Left cardiac atrium (tissue), 4 donors: ENCODE data around the gene BDH1. TPM values are rescaled to one million over a fixed set of nuclear protein-coding genes. Genes with fewer than 3 reads are reported as not detected.

Source experiments
- ATAC-seq, 2 donors: fragments of 200-7000 bp; cut with Tn5 transposase; one replicate each; pipeline ENCODE4 v1.9.1; 2020; ENCODE audit warnings: mild to moderate bottlenecking in 2 of 2, moderate library complexity in 2 of 2
- DNase-seq: peaks from one replicate; pipeline ENCODE4 v3.0.0-alpha.2; 2020
- intact Hi-C, 2 donors: fragments of 100-400 bp; cut with DNase I; formaldehyde crosslinking; loops; one replicate each; pipeline versions ENCODE4 v1.14.1 to v1.15.1; 2022 to 2023
- total RNA-seq, 2 donors: library from RNA; stranded (reverse); fragmentation: NEBNext Ultra II Directional; extraction: Animal tissue kit (Norgen Biotek cat#: 25700); gene quantifications; one replicate each; pipeline ENCODE4 v1.2.1, GENCODE V29; 2021
- donor health status: DM: no; HTN: yes; CAD: no.
- donor health status: DM: no; HTN: yes; CAD: no; lungs with severe emphysema.
- donor health status: DM: yes; HTN: yes; CAD: no.
- donor health status: Dilated cardiomyopathy.

The BDH1 gene
- total RNA-seq, 2 donors from 2014 or later: 29.9 to 31.4 TPM

GRCh38 chr3:197554562-197555280 lies 1.0 kb downstream of the BDH1 start:
- peak; percentile 96 for DNase-seq
- peak; percentile 99 for ATAC-seq
- intact Hi-C loops: no loop called here

GRCh38 chr3:197554196-197554561 lies 1.6 kb downstream of the BDH1 start:
- intact Hi-C loops: no loop called here
- ATAC-seq (no peak), DNase-seq (no peak)

DNA sequence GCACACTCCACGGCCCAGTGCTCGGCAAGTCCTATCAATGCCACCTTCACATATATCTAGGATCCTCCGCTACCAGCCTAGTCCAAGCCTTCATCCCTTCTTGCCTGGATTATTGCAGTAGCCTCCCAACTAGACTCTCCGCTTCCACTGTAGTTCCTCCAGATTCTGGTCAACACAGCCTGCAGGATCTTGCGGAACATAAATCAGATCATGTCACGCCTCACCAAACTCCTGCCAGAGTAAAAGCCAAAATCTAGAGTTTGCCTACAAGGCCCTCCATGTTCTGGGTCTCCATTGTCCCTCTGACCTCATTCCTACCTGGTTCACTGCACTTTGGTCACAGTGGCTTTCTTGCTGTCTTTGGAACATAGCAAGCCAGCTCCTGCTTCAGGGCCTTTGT lies 3.6 kb downstream of the BDH1 start:
- intact Hi-C loops: no loop called here
- no peak for DNase-seq
- no peak for ATAC-seq

- DNase-seq (no peak), ATAC-seq (no peak)
- intact Hi-C loops: no loop called here
Measured at GRCh38 chr3:197550489-197550888, 5.3 kb downstream of the BDH1 start.

- intact Hi-C loops: no loop called here
- no peak for DNase-seq
- ATAC-seq: no peak
Measured at GRCh38 chr3:197549261-197549885, 6.4 kb downstream of the BDH1 start.

- intact Hi-C loops: no loop called here
- DNase-seq (no peak), ATAC-seq (no peak)
Measured at GRCh38 chr3:197547306-197548011, 8.3 kb downstream of the BDH1 start.

GRCh38 chr3:197546307-197547085 lies 9.3 kb downstream of the BDH1 start:
- DNase-seq: no peak
- no peak for ATAC-seq
- intact Hi-C loops: no loop called here

GRCh38 chr3:197545571-197545970 lies 10.2 kb downstream of the BDH1 start:
- intact Hi-C loops: no loop called here
- DNase-seq: no peak
- no peak for ATAC-seq

DNA sequence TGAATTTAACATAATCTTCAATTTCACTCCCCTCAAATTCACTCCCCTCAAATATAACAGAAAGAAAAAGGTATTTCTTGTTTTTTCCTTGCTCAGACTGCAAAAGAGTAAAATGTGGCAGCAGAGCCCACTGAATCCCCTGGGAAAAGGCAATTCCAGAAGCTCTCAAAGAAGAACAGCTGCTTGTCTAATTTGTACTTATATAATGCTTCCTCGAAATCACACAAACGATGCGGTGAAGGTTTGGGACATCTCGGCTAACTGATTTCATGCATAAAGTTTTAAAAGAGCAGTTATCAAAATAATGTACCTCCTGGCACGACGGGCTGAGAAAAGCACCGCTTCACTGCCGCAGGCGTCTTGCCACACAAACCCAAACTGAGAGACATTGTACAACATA lies 10.7 kb downstream of the BDH1 start:
- intact Hi-C loops: no loop called here
- no peak for DNase-seq
- ATAC-seq: no peak

DNA sequence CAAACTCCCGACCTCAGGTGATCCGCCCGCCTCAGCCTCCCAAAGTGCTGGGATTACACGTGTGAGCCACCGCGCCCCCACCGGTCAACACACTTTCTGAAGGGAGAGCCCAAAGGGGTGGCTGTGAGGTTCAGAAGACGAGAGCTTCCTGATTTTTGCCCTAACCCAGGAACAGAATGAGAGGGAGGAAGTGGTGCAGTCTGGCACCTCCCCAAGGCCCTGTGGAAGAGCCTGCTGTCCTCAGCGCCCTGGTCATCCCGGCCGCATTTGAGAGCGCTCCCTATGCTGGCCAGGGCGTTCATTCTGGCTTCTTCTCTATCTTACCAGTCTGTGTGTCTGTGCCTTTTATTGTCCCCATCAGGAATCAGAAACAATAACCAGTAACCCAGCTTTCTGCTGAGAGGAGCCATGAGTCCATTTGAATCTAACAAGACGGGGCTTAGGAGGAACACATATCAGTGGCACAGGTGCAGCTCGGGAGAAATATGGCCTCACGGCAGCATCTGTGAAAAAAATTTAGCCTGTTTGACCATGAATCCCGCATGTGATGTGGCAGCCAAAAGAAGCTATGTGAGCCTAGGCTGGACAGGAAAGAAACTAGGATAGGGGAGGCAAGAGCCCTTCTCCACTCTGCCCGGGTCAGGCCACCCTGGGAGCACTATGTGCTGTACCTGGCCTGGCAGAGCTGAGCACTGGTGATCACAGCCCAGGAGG lies 12.9 kb downstream of the BDH1 start:
- peak; percentile 34 to 59 for ATAC-seq
- intact Hi-C loops: no loop called here

GRCh38 chr3:197541756-197542539 lies 13.8 kb downstream of the BDH1 start:
- peak; percentile 77 for DNase-seq
- intact Hi-C loops: no loop called here
- peak; percentile 82 to 91 for ATAC-seq

More for the DNA sequence above, 12.9 kb downstream of the BDH1 start:
- peak; percentile 40 for DNase-seq

GRCh38 chr3:197540961-197541377 lies 14.8 kb downstream of the BDH1 start:
- ATAC-seq (no peak), DNase-seq (no peak)
- intact Hi-C loops: no loop called here

- ATAC-seq: no peak
Measured at GRCh38 chr3:197539651-197540051, 16.1 kb downstream of the BDH1 start.

DNA sequence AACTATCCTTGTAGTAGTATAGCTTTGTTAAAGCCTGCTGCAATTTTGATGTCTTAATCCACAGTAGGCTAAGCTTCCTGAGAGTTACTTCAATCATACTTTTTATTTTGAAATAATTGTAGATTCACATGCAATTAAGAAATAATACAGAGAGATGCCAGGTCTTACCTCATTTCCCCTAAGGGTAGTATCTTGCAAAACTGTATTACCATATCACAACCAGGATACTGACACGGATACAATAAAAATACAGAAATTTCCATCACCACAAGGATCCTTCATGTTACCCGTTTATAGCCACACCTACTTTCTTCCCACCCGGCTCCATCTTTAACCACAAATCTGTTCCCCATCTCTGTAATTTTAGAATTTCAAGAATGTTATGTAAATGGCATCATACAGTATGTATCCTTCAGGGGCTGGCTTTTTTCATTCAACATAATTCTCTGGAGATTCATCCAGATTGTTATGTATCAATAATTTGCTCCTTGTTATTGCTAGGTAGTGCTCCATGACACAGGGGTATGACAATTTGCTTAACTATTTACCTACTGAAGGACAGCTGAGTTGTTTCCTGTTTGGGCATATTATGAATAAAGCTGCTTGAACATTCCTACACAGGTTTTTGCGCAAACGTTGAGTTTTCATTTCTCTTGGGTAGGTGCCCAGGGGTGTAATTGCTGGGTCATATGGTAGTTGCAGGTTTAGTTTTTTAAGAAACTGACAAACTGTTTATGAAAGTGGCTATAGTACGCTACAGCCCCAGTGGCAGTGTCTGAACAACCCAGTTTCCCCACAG lies 21.6 kb downstream of the BDH1 start:
- intact Hi-C loops: no loop called here
- DNase-seq (no peak), ATAC-seq (peak in 1 of 2 donors; percentile 38)

More at GRCh38 chr3:197539651-197540051, 16.1 kb downstream of the BDH1 start:
- intact Hi-C loops: no loop called here
- no peak for DNase-seq

DNA sequence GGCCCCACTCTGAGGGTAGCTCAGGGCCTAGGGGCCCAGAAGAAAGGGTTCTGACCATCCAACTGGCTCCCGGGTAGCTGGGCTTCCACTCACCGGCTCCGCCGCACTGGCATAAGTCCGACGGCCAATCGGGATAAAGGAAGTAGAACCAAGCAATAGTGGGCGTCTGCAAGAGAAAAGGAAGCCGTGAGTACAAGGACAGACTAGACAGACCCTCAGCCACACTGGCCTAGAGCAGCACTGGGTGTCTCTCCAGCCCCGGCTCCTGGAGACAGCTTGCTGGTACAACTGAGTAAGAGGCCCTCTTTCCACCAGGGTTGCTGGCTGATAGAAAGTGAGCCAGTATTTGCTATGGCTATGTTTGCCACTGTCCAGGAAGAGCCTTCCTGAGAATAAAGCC lies 22.4 kb downstream of the BDH1 start:
- intact Hi-C loops: no loop called here
- no peak for ATAC-seq
- DNase-seq: no peak

- intact Hi-C loops: no loop called here
- no peak for DNase-seq
Measured at GRCh38 chr3:197532388-197532787, 23.4 kb downstream of the BDH1 start.

GRCh38 chr3:197528190-197528589 lies 27.6 kb downstream of the BDH1 start:
- ATAC-seq (no peak), DNase-seq (no peak)
- intact Hi-C loops: no loop called here

More at GRCh38 chr3:197532388-197532787, 23.4 kb downstream of the BDH1 start:
- ATAC-seq: no peak
